ENCODE measurements around the gene PRORP. TPM values are rescaled to one million over a fixed set of nuclear protein-coding genes. Genes with fewer than 3 reads are reported as not detected.

The PRORP gene
- total RNA-seq (10 to 100 TPM; 27.0 to 32.0 TPM), total RNA-seq (4.9 to 26.8 (median 17.6) reads per million in 172 experiments)
- 47.7 TPM for polyA plus RNA-seq (2013, experiment 1 of 2)
- 47.0 TPM for polyA plus RNA-seq (2013, experiment 2 of 2)

DNA sequence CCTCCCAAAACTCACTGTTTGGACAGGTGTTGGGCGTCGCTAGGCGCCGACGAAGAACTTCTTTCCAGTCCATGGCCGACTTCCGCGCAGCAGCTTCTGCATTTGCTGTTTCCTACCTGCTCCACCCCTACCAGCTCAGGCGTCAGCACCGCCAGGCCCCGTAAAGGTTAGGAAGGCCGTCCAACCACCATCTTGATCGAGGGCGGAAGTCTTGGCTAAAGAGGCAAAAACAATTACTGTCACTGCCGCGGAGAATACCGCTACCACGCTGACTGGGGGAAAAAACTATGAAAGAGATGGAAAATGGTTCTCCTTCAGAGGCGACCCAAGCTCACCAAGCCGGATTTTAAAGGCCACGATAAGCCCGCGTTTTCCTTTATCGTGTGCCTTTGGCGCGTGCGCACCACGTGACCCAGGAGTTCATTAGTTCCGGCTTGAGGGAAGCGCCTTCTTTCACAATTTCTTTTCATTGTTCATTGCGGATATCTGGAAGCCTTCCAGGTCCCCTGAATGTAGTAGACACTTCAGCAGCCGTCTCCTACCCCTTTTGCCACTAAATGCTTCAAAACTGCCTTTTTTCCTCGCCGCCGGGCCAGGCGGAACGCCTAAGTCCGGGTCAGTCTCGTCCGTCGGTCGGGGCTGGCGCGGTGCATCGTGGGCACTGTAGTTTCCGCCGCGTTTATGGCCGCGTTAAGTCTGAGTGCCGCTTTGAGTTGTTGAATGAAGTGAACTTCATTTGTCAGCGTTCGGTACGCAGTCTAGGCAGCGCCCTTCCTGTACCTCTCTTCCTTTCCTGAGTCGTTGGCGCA, at the start of gene PRORP, which contains the start of gene PPP2R3C:
PRORP (plus strand) TSS at position 666 of the 809 bp plus-strand sequence. CDS start 694 bp downstream, outside the sequence.
PPP2R3C (minus strand) TSS at position 104 of the 809 bp plus-strand sequence; CDS start at position 73, 31 bp downstream.
- no peaks in the 10 kb centered on the region for H3K9me3 Mint-ChIP-seq
- peak within 1 kb of the TSS; percentile 75 for H3K4me3 ChIP-seq (ENCODE audit: low read length)
- TF ChIP-seq, protein P1, sequence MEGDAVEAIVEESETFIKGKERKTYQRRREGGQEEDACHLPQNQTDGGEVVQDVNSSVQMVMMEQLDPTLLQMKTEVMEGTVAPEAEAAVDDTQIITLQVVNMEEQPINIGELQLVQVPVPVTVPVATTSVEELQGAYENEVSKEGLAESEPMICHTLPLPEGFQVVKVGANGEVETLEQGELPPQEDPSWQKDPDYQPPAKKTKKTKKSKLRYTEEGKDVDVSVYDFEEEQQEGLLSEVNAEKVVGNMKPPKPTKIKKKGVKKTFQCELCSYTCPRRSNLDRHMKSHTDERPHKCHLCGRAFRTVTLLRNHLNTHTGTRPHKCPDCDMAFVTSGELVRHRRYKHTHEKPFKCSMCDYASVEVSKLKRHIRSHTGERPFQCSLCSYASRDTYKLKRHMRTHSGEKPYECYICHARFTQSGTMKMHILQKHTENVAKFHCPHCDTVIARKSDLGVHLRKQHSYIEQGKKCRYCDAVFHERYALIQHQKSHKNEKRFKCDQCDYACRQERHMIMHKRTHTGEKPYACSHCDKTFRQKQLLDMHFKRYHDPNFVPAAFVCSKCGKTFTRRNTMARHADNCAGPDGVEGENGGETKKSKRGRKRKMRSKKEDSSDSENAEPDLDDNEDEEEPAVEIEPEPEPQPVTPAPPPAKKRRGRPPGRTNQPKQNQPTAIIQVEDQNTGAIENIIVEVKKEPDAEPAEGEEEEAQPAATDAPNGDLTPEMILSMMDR (IDR thresholded peaks at IDR 0.05) = no peak
- POLR2A ChIA-PET = interaction anchor here (0.9 to 5.7 kb wide), 17 partner anchors 11 to 704 kb away, joined by 3 to 97 read pairs (median 7); partner anchors contain the start of genes BAZ1A, BRMS1L, FAM177A1 and NFKBIA
- H3K36me3 Mint-ChIP-seq (ENCODE audit: low read depth) = peaks cover 56% of the 10 kb centered on the region
- peaks cover 79% of the 10 kb centered on the region for H3K4me1 Mint-ChIP-seq (ENCODE audit: low read depth)
- H3K27me3 Mint-ChIP-seq = no peaks in the 10 kb centered on the region
- ATAC-seq (ENCODE audit: poor library complexity) = peak; percentile 81
- no peaks in the 10 kb centered on the region for H3K27me3 ChIP-seq (ENCODE audit: control insufficient read depth in 1 of 2, insufficient read depth in 2 of 2, low read length in 2 of 2)
- H3K27ac ChIP-seq (ENCODE audit: low read depth in 1 of 2, low read length in 2 of 2) = peak within 1 kb of the TSS; percentile 99
- peak within 1 kb of the TSS; percentile 100 for H3K4me3 Mint-ChIP-seq
- H3K4me1 ChIP-seq (ENCODE audit: insufficient read depth, low read length) = peaks cover 56% of the 10 kb centered on the region
- intact Hi-C loops (cut with DNase I, micrococcal nuclease) = loop anchor here (1.0 to 10.0 kb wide), 12 partner anchors 76 to 705 kb away; partner anchors contain the start of genes FAM177A1 (in 2 of the 2), SRP54 (in 2 of the 2), BAZ1A (in 1 of the 2) and BRMS1L (in 1 of the 2)
- DNase-seq = peak; percentile 82 to 98 (median 87)
- peaks cover 6% of the 10 kb centered on the region for H3K36me3 ChIP-seq (ENCODE audit: insufficient read depth, low read length)
- H3K9me3 ChIP-seq (ENCODE audit: control insufficient read depth in 1 of 2, insufficient read depth in 1 of 2, low read length in 2 of 2) = no peaks in the 10 kb centered on the region
- CTCF ChIA-PET = interaction anchor here (0.7 to 2.6 kb wide), 5 partner anchors 19 to 300 kb away, joined by 3 to 10 read pairs (median 4); partner anchors contain the start of genes FAM177A1, NFKBIA and PSMA6
- peak within 1 kb of the TSS; percentile 99 for H3K27ac Mint-ChIP-seq

DNA sequence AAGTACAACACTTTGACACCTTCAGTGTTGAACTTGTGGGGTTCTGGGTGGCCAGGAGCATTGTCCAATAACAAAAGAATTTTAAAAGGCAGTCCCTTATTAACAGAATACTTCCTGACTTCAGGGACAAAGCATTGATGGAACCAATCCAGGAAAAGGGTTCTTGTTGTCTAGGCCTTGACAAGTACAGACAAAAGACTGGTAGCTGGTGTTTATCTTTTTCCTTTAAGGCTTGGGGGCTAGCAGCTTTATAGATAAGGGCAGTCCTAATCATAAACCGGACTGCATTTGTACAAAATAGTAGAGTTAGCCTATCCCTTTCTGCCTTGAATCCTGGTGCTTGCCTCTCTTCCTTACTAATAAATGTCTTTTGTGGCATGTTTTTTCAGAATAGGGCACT, 48.9 kb upstream of the PRORP start:
- Mint-ChIP-seq H3K4me3 (no peak overlapping the region), H3K27me3 (no peaks in the 10 kb centered on the region), H3K9me3 (no peaks in the 10 kb centered on the region), H3K27ac (no peak overlapping the region), H3K4me1 (ENCODE audit: low read depth) (no peaks in the 10 kb centered on the region), H3K36me3 (ENCODE audit: low read depth) (peaks cover 70% of the 10 kb centered on the region)
- H3K36me3 ChIP-seq (ENCODE audit: insufficient read depth, low read length) = peaks cover 21% of the 10 kb centered on the region
- no peak overlapping the region for H3K27ac ChIP-seq (ENCODE audit: low read depth in 1 of 2, low read length in 2 of 2)
- H3K4me1 ChIP-seq (ENCODE audit: insufficient read depth, low read length) = no peaks in the 10 kb centered on the region
- no peak overlapping the region for H3K4me3 ChIP-seq (ENCODE audit: low read length)
- intact Hi-C loops (cut with DNase I, micrococcal nuclease) = no loop called here
- POLR2A ChIA-PET = no interaction called here
- TF ChIP-seq, protein P1 (IDR thresholded peaks at IDR 0.05) = no peak
- no peak for DNase-seq
- no peak for ATAC-seq (ENCODE audit: poor library complexity)
- H3K27me3 ChIP-seq (ENCODE audit: control insufficient read depth in 1 of 2, insufficient read depth in 2 of 2, low read length in 2 of 2) = no peaks in the 10 kb centered on the region
- CTCF ChIA-PET = no interaction called here
- no peaks in the 10 kb centered on the region for H3K9me3 ChIP-seq (ENCODE audit: control insufficient read depth in 1 of 2, insufficient read depth in 1 of 2, low read length in 2 of 2)

DNA sequence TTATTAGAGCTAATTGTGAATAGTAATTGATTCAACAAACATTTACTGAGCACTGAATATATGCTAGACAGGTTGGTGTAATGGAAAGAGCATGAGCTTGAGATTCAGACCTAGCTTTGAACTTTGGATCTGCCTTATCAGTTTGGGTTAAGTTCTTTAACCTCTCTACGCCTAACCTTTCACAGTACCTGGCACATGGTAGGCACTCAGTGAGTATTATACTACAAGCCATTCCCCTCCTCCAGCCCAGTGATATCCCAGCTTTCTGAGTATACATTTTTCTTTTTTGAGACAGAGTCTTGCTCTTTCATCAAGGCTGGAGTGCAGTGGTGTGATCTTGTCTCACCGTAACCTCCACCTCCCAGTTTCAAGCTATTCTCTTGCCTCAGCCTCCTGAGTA, 44.3 kb upstream of the PRORP start:
- no peak overlapping the region for H3K4me3 Mint-ChIP-seq
- H3K27me3 Mint-ChIP-seq = no peaks in the 10 kb centered on the region
- peaks cover 73% of the 10 kb centered on the region for H3K36me3 Mint-ChIP-seq (ENCODE audit: low read depth)
- no peaks in the 10 kb centered on the region for H3K9me3 Mint-ChIP-seq
- POLR2A ChIA-PET = interaction anchor here (0.6 to 0.7 kb wide), 2 partner anchors 29 to 549 kb away, joined by 3 read pairs; no protein-coding TSS in a partner anchor
- TF ChIP-seq, protein P1 (IDR thresholded peaks at IDR 0.05) = no peak
- H3K27me3 ChIP-seq (ENCODE audit: control insufficient read depth in 1 of 2, insufficient read depth in 2 of 2, low read length in 2 of 2) = no peaks in the 10 kb centered on the region
- no peaks in the 10 kb centered on the region for H3K4me1 ChIP-seq (ENCODE audit: insufficient read depth, low read length)
- no peak overlapping the region for H3K27ac Mint-ChIP-seq
- intact Hi-C loops (cut with DNase I, micrococcal nuclease) = no loop called here
- H3K4me3 ChIP-seq (ENCODE audit: low read length) = no peak overlapping the region
- DNase-seq (no peak), ATAC-seq (ENCODE audit: poor library complexity) (no peak)
- CTCF ChIA-PET = no interaction called here
- peaks cover 42% of the 10 kb centered on the region for H3K36me3 ChIP-seq (ENCODE audit: insufficient read depth, low read length)
- H3K27ac ChIP-seq (ENCODE audit: low read depth in 1 of 2, low read length in 2 of 2) = no peak overlapping the region
- no peaks in the 10 kb centered on the region for H3K4me1 Mint-ChIP-seq (ENCODE audit: low read depth)
- H3K9me3 ChIP-seq (ENCODE audit: control insufficient read depth in 1 of 2, insufficient read depth in 1 of 2, low read length in 2 of 2) = no peaks in the 10 kb centered on the region
